GM21526 (cell line): ENCODE measurements around the gene PEX7.
"Not testable (repeated sequence)": the region's sequence is repeated elsewhere in the genome, so short reads cannot be mapped to it uniquely, and the experiment has no call there.

Experiments used
- ATAC-seq: cut with Tn5 transposase; IDR thresholded peaks from one replicate; pipeline ENCODE4 v1.9.1; 2021; ENCODE audit warnings: moderate library complexity; ENCODE audit not compliant: unreplicated experiment, low FRiP score

PEX7 gene

DNA sequence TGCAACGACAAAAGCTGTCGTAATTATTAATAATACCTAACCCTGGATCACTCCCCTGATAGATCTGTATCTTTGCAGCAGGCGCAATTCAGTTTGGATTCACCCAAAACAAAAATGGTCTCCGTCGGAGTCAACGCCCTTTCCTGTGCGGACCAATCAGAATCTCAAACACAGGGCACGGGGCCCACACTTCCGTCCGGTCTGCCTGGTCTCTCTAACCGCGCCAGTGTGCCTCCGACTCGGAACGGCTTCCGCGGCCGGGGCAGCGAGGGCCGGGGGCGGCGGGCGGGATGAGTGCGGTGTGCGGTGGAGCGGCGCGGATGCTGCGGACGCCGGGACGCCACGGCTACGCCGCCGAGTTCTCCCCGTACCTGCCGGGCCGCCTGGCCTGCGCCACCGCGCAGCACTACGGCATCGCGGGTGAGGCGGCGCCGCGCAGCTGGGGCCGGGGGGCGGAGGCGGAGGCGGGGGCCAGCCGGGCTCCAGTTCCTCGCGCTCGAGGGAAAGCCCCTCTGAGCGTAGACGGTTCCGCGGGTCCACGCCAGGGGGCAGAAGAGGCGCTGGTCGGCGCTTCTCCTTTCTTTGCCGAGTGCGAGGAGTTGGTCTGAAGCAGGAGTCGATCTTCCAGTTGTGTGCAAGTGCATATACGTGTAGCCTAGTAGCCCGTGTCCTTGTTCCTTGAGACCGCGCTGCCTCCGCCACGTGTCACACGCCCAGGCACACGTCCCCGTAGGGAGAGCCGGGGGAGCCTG is at the start of gene PEX7:
PEX7 (plus strand) TSS at position 217 of the 752 bp plus-strand sequence; CDS start at position 291, 74 bp downstream.
- ATAC-seq, result peak; percentile 93

DNA sequence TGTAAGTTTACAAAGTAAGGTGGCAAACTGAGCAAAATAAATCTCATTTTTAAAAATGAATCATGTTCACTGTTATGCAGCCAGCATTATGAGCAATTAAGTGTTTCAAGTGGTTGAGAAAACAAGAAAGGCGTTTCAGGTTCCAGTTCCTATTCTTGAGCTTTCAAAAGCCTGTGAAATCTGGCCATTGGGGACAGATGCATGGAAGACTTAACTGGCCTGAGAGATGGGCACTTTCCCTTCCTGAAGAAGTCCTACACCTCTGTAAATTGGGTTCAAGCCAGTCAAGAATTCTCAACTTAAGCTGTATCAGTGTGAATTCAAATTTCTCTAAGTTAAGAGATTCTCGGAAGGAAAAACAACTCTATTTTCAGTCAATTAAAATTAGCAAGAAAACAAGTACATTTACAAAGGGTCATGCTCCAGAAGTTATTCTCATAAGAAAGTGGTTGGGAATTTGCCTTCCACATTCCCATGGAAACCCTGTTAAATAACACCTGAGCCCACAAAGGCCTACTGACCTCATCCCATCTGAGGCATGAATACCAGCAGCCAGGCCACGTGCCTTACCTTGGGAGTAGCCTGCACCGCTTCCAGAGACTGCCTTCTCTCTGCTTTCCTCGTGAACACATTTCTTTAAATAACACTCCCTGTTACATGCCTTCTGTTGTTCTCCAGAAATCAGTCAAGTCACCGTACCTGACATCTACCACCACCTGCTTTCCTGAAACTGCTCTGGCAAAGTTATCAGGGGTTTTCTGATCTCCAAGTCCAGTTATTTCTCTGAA is 49.5 kb upstream of the PEX7 start:
- ATAC-seq, result peak; percentile 58

- ATAC-seq, result no peak
Observed at GRCh38 chr6:136773473-136773796, 49.0 kb upstream of the PEX7 start.

- ATAC-seq, result no peak
Observed at GRCh38 chr6:136774228-136775041, 48.0 kb upstream of the PEX7 start.

DNA sequence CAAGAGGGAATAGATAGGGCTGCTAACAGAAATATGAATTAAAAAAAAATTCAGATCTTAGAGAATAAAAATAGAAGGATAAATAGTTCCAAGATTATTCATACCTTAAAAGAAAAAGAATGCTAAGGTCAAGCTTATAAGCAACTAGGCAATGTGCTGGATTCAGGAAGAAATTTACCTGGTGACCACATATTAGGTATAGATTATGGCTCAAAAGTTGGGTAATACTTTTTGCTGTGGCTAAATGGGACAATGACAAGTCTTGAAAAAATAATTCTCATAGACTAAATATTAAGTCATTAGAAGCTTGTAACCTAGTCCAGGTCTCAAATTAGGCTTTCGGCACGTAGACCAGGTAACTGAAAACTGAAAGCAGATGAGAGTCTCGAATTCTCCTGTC is 47.3 kb upstream of the PEX7 start:
- no peak for ATAC-seq

GRCh38 chr6:136775548-136775947 is 46.8 kb upstream of the PEX7 start:
- ATAC-seq, result no peak

DNA sequence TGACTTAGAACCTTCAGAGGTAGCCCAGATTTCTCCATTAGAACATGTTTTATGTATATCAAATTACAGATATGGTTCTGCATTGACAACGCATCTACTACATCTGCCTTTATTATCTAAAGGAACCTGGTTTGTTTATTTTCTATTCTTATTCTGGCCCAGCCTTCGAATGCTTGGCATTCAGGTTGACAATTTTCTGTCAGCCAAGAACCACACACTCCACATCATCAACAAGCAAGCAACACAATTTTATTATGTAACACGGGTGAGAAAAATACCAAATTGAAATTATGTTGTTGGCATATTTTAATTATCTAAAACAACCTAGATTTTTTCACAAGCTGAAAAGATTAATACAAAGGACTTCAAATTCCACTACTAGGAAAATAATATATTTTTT is 44.7 kb upstream of the PEX7 start:
- no peak for ATAC-seq

DNA sequence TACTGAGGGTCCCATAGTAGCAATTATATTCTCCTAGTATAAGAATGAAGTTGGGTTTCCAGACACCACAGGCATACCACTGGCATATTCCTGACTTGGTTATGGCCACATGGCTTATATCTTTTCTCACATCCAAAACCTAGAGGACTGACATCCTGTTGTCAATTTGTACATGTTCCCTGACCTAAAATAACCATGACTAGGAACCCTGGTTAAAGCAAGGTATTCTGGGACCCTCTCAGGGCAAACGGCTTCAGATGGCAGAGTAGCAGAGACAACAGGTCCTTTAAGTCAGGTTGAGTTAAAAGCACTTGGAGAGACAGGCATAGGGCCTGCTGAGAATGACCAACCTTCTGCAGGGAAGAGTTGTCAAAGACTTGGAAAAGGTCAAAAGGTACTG is 42.7 kb upstream of the PEX7 start:
- ATAC-seq, result no peak

- ATAC-seq, result no peak
Observed at GRCh38 chr6:136780972-136781371, 41.4 kb upstream of the PEX7 start.

DNA sequence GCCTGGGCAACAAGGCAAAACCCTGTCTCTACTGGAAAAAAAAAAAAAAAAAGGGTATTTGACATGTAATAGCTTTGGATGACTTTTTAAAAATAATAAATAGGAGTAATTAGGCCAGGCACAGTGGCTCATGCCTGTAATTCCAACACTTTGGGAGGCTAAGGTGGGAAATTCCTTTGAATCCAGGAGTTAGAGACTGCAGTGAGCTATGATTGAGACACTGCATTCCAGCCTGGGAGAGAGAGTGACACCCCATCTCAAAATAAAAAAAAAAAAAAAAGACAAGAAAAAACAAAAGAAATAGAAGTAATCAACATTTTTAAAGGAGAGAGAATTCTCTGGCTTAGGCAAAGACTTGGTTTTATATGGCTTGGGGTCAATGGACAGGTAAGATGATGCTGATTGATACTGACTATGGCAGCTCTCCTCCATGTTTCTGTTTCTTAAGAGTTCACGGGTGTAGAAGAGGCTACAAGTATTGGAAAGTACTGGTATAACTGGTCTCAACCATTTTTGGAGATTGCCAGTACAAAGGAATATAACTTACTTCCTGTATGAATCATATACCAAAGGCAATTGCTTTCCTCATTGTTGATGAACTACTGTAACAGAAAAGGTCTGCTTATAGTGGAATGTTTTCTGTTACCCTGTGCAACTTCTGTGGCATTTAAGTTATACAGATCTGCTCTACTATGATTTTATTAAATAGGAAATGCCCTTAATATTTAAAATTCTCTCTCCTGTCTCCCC is 40.2 kb upstream of the PEX7 start:
- ATAC-seq, result no peak

DNA sequence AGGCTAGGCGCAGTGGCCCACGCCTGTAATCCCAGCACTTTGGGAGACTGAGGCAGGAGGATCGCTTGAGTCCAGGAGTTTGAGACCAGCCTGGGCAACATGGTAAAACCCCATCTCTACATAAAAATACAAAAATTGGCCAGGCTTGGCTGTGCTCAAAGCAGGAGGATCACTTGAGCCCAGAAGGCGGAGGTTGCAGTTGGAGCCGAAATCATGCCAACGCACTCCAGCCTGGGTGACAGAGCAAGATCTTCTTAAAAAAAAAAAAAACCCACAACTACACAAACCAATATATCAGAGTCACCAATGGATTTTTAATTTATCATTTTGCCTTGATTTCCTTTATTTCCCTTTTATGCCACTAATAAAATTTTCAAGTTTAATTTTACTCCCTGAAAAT is 39.4 kb upstream of the PEX7 start:
- ATAC-seq, result no peak

- ATAC-seq, result peak; percentile 53
Observed at GRCh38 chr6:136783495-136784270, 38.7 kb upstream of the PEX7 start.

- no peak for ATAC-seq
Observed at GRCh38 chr6:136784271-136784664, 38.1 kb upstream of the PEX7 start.

- no peak for ATAC-seq
Observed at GRCh38 chr6:136784910-136785746, 37.3 kb upstream of the PEX7 start.

GRCh38 chr6:136786658-136787057 is 35.7 kb upstream of the PEX7 start:
- ATAC-seq, result no peak

- no peak for ATAC-seq
Observed at GRCh38 chr6:136787726-136788068, 34.7 kb upstream of the PEX7 start.

GRCh38 chr6:136788069-136788902 is 34.1 kb upstream of the PEX7 start:
- ATAC-seq, result no peak

DNA sequence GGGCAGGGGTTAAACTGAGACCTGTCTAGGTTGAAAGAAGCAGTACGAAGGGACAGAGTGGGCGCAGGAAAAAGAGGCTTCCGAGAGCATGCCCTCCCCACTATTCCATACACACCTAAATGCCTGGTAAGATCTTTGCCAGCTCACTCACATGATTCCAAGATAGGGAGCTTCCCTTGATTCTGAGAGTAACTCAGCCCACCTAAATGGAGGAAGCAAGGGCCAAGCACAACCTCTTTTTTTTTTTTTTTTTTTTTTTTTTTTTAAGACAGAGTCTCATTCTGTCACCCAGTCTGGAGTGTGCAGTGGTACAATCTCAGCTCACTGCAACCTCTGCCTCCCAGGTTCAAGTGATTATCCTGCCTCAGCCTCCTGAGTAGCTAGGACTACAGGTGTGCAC is 33.0 kb upstream of the PEX7 start:
- ATAC-seq, result not testable (repeated sequence)
